Testis (tissue), 3 donors: Measurements from ENCODE around the gene APRT. TPM values are rescaled to one million over a fixed set of nuclear protein-coding genes. Genes with fewer than 3 reads are reported as not detected.

Experiments
- DNase-seq: peaks from one replicate; pipeline ENCODE4 v3.0.0-alpha.2; 2019
- H3K27ac ChIP-seq, 2 donors: fragments of 200-600 bp; sonication (generic); one replicate each; pipeline ENCODE4 v1.5.1; 2019
- H3K27me3 ChIP-seq: fragments of 200-600 bp; sonication (generic); one replicate; pipeline ENCODE4 v1.5.1; 2019
- H3K36me3 ChIP-seq: fragments of 200-600 bp; sonication (generic); one replicate; pipeline ENCODE4 v1.5.1; 2017; ENCODE audit warnings: low read depth; ENCODE audit errors: missing control alignments
- H3K4me1 ChIP-seq: fragments of 200-600 bp; sonication (generic); one replicate; pipeline ENCODE4 v1.5.1; 2019
- H3K4me3 ChIP-seq, 2 donors: fragments of 200-600 bp; sonication (generic); one replicate each; pipeline ENCODE4 v1.5.1; 2017 to 2019
- H3K9me3 ChIP-seq: fragments of 200-600 bp; sonication (generic); one replicate; pipeline ENCODE4 v1.5.1; 2017
- POLR2A ChIP-seq: fragments of 450-650 bp; IDR thresholded peaks from one replicate; pipeline ENCODE4 v1.6.1; 2017; ENCODE audit warnings: antibody characterized with exemption, mild to moderate bottlenecking, moderate library complexity
- WGBS, 2 donors: methylation state at CpG; one replicate each; pipeline ENCODE4 v1.1.5; 2018; 5-methylcytosine and 5-hydroxymethylcytosine counted together
- intact Hi-C: fragments of 100-400 bp; cut with DNase I; formaldehyde crosslinking; loops from one replicate; pipeline ENCODE4 v1.15.1; 2023; ENCODE audit warnings: low total_unique reads
- polyA plus RNA-seq: library from polyadenylated mRNA; stranded (reverse); fragments of 350-450 nt; fragmentation: Illumina TruSeq; extraction: RNeasy Lipid Tissue Mini Kit (QIAGEN cat#74804); gene quantifications from one replicate; pipeline ENCODE4 v1.2.3, GENCODE V29; 2014; ENCODE audit warnings: low read depth, low replicate concordance; ENCODE audit not compliant: insufficient read depth
- total RNA-seq, 2 donors: library from RNA; depleted of rRNA; stranded (reverse); fragments of >200 nt; gene quantifications; one replicate each; pipeline ENCODE4 v1.2.3, GENCODE V29; 2016
- TF ChIP-seq, protein P1 (sequence below), 3 experiments: fragments of 450-650 bp in 2 of 3; fragments of 200-600 bp in 1 of 3; sonication (generic) in 1 of 3; IDR thresholded peaks; one replicate each; pipeline ENCODE4 v1.5.1; 2016 to 2019; ENCODE audit warnings: antibody characterized with exemption in 3 of 3, mild to moderate bottlenecking in 2 of 3, moderate library complexity in 1 of 3

Gene APRT
- total and polyA plus RNA-seq, 3 donors from 2014 or later, result 62.1 to 86.0 (median 82.1) TPM

- 77 to 100% methylated on average over 2 to 22 of the region's 22 CpGs for WGBS, 2 donors
- intact Hi-C loops, result no loop called here
- H3K4me3 ChIP-seq, result no peak overlapping the region
- H3K9me3 ChIP-seq, result no peaks in the 10 kb centered on the region
- DNase-seq, result no peak
- H3K27me3 ChIP-seq, result no peaks in the 10 kb centered on the region
- TF ChIP-seq, protein P1, sequence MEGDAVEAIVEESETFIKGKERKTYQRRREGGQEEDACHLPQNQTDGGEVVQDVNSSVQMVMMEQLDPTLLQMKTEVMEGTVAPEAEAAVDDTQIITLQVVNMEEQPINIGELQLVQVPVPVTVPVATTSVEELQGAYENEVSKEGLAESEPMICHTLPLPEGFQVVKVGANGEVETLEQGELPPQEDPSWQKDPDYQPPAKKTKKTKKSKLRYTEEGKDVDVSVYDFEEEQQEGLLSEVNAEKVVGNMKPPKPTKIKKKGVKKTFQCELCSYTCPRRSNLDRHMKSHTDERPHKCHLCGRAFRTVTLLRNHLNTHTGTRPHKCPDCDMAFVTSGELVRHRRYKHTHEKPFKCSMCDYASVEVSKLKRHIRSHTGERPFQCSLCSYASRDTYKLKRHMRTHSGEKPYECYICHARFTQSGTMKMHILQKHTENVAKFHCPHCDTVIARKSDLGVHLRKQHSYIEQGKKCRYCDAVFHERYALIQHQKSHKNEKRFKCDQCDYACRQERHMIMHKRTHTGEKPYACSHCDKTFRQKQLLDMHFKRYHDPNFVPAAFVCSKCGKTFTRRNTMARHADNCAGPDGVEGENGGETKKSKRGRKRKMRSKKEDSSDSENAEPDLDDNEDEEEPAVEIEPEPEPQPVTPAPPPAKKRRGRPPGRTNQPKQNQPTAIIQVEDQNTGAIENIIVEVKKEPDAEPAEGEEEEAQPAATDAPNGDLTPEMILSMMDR (IDR thresholded peaks at IDR 0.05), result no peak
- TF ChIP-seq POLR2A, result no peak
- H3K27ac ChIP-seq, result no peak overlapping the region
- no peaks in the 10 kb centered on the region for H3K4me1 ChIP-seq
- no peaks in the 10 kb centered on the region for H3K36me3 ChIP-seq
Measured at GRCh38 chr16:88821168-88821850, 9.6 kb upstream of the APRT start.

DNA sequence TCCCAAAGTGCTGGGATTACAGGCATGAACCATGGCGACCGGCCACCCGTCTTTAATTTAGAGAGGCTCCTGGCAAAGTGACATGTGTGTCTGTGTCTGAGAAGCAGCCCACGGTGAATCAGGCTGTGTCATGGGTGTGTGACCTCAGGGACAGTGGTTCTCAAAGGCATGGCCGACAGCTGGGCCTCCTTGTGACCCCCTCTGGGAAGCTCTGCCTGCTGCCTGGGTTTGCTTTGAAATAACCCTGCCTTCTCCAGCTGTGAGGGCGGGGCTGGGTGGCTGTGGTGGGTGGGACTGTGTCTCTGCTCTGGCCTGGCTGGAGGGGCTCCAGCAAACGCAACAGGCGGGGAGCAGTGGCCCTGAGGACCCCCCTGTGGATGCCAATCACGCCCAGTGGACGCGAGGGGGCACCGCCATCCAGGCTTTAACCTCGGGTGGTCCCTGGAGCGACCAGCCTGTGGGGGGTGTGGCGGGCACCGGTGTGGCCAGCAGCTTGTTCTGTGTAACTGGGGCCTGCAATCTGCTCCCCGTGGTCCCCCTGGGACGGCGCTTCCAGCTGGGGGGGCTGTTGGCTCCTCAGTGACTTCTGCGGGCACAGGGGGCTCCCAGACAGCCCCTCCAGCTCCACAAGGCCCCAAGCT is 8.8 kb upstream of the APRT start:
- Histone ChIP-seq H3K27me3 (no peaks in the 10 kb centered on the region), H3K36me3 (no peaks in the 10 kb centered on the region), H3K9me3 (no peaks in the 10 kb centered on the region), H3K4me3 (no peak overlapping the region), H3K4me1 (no peaks in the 10 kb centered on the region), H3K27ac (no peak overlapping the region)
- intact Hi-C loops, result no loop called here
- no peak for TF ChIP-seq POLR2A
- TF ChIP-seq, protein P1 (IDR thresholded peaks at IDR 0.05), result no peak
- no peak for DNase-seq
- 89 to 96% methylated on average over 5 to 19 of the region's 20 CpGs for WGBS, 2 donors

DNA sequence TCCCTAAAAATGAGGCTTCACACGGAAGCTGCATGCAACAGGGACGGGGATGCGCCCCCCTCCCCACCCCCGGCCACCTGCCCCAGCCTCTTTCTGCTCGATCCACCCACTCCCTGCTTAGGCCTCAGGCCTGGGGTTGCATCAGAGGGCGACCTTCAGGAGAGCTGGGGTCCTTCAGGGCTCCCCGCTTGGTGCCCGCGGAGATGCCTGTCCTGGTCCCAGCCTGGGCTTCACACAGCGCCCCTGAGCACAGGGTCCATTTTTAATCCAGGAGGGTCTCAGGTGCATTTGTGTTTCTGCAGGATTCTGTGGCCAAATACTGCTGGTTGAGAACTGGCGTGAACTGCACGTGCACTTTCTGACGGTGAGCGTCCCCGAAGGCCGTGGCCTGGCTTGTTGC is 7.4 kb upstream of the APRT start:
- TF ChIP-seq, protein P1 (IDR thresholded peaks at IDR 0.05), result no peak
- no peak for TF ChIP-seq POLR2A
- no peaks in the 10 kb centered on the region for H3K4me1 ChIP-seq
- no peak overlapping the region for H3K27ac ChIP-seq
- no peaks in the 10 kb centered on the region for H3K36me3 ChIP-seq
- no peaks in the 10 kb centered on the region for H3K9me3 ChIP-seq
- H3K4me3 ChIP-seq, result no peak overlapping the region
- H3K27me3 ChIP-seq, result no peaks in the 10 kb centered on the region
- DNase-seq, result no peak
- WGBS, 2 donors, result 87 to 88% methylated on average over 14 to 16 of the region's 16 CpGs
- intact Hi-C loops, result no loop called here

- Histone ChIP-seq H3K9me3 (no peaks in the 10 kb centered on the region), H3K4me1 (no peaks in the 10 kb centered on the region), H3K4me3 (no peak overlapping the region), H3K36me3 (no peaks in the 10 kb centered on the region), H3K27me3 (no peaks in the 10 kb centered on the region), H3K27ac (no peak overlapping the region)
- intact Hi-C loops, result no loop called here
- 93 to 95% methylated on average over 18 of the region's 18 CpGs for WGBS, 2 donors
- DNase-seq, result no peak
- TF ChIP-seq, protein P1 (IDR thresholded peaks at IDR 0.05), result no peak
- no peak for TF ChIP-seq POLR2A
Measured at GRCh38 chr16:88818575-88818874, 6.8 kb upstream of the APRT start.
